ENCODE results near the gene NDUFB11. TPM values are rescaled to one million over a fixed set of nuclear protein-coding genes. Genes with fewer than 3 reads are reported as not detected.
"Not testable (repeated sequence)": the region's sequence is repeated elsewhere in the genome, so short reads cannot be mapped to it uniquely, and the experiment has no call there.

NDUFB11 gene
- total RNA-seq, 1 donor from 2014 or later, result 90.5 TPM

- H3K4me3 ChIP-seq (ENCODE audit: low read depth, low read length), result peak overlapping the region; percentile 75
- DNase-seq (ENCODE audit: low read depth), result no peak
- no peak for TF ChIP-seq CTCF (conservative IDR thresholded peaks at IDR 0.05; ENCODE audit: low read depth, low read length)
These were observed 2.7 kb upstream of the NDUFB11 start for GRCh38 chrX:47146936-47147859.

GRCh38 chrX:47146121-47146935 is 1.8 kb upstream of the NDUFB11 start:
- no peak for DNase-seq (ENCODE audit: low read depth)
- TF ChIP-seq CTCF (conservative IDR thresholded peaks at IDR 0.05; ENCODE audit: low read depth, low read length), result no peak
- H3K4me3 ChIP-seq (ENCODE audit: low read depth, low read length), result peak overlapping the region; percentile 75

GRCh38 chrX:47145395-47146120 is 1.1 kb upstream of the NDUFB11 start:
- peak overlapping the region; percentile 75 for H3K4me3 ChIP-seq (ENCODE audit: low read depth, low read length)
- no peak for TF ChIP-seq CTCF (conservative IDR thresholded peaks at IDR 0.05; ENCODE audit: low read depth, low read length)
- no peak for DNase-seq (ENCODE audit: low read depth)

- peak overlapping the region; percentile 75 for H3K4me3 ChIP-seq (ENCODE audit: low read depth, low read length)
- no peak for TF ChIP-seq CTCF (conservative IDR thresholded peaks at IDR 0.05; ENCODE audit: low read depth, low read length)
- DNase-seq (ENCODE audit: low read depth), result no peak
These were observed 442 bp downstream of the NDUFB11 start for GRCh38 chrX:47143894-47144625.

GRCh38 chrX:47138171-47138570 is 6.3 kb downstream of the NDUFB11 start:
- DNase-seq (ENCODE audit: low read depth), result no peak
- no peak for TF ChIP-seq CTCF (conservative IDR thresholded peaks at IDR 0.05; ENCODE audit: low read depth, low read length)
- no peak overlapping the region for H3K4me3 ChIP-seq (ENCODE audit: low read depth, low read length)

GRCh38 chrX:47135650-47136049 is 8.9 kb downstream of the NDUFB11 start:
- DNase-seq (ENCODE audit: low read depth); H3K4me3 ChIP-seq (ENCODE audit: low read depth, low read length): not testable (repeated sequence)
